Gastroesophageal sphincter (tissue), 3 donors: ENCODE measurements around the gene ZNF214.

ENCODE experiments used
- POLR2A ChIP-seq, 2 donors: fragments of 450-650 bp; IDR thresholded peaks; one replicate each; pipeline ENCODE4 v1.6.1; 2017; ENCODE audit warnings: antibody characterized with exemption in 2 of 2, mild to moderate bottlenecking in 2 of 2, moderate library complexity in 1 of 2
- TF ChIP-seq, protein P1 (sequence below), 4 experiments: fragments of 200-600 bp in 2 of 4; fragments of 450-650 bp in 2 of 4; sonication (generic) in 1 of 4; IDR thresholded peaks; one replicate each; pipeline ENCODE4 v1.5.1; 2017 to 2019; ENCODE audit warnings: antibody characterized with exemption in 4 of 4, mild to moderate bottlenecking in 2 of 4, moderate library complexity in 2 of 4

DNA sequence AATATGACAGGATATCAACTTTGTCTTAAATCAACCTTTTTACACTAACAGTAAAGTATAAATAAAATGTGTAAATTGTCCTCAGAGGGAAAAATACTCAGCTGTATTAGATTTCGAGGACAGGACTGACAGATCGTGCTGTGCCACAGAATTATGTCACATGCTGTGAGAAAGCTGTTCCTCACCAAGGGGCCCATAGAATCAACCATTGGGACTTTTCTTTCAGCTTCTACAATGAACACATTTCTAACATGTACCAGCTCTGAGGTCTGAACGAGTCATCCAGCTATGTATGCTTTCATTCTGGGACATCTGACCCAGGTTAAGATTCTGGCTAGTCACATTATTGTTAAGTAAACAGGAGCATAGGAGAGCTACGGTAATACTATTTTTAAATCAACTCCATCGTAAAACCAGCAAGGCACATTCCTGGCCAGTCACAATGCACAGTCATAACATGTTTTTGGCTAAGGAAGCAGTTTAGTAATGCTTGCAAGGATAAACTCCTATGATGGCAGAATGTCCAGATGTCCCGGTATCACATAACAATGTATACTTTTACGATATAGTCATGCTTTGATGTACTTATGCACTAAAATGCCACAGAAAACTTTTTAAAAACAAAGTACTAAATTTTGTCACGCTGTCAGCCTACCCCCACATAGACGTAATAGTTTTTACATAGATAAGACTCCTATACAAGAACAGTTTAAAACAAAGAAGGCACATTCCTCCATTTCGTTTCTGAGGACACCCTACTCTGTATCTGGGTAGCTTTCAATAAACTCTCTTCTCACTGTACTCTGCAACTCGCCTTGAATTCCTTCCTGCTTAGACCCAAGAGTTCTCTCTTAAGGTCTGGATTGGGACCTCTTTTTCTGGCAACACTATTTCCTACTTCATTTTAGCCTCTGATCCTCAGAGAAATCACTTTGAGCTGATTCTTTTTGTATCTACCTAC is 27.4 kb downstream of the ZNF214 start:
- TF ChIP-seq, protein P1, sequence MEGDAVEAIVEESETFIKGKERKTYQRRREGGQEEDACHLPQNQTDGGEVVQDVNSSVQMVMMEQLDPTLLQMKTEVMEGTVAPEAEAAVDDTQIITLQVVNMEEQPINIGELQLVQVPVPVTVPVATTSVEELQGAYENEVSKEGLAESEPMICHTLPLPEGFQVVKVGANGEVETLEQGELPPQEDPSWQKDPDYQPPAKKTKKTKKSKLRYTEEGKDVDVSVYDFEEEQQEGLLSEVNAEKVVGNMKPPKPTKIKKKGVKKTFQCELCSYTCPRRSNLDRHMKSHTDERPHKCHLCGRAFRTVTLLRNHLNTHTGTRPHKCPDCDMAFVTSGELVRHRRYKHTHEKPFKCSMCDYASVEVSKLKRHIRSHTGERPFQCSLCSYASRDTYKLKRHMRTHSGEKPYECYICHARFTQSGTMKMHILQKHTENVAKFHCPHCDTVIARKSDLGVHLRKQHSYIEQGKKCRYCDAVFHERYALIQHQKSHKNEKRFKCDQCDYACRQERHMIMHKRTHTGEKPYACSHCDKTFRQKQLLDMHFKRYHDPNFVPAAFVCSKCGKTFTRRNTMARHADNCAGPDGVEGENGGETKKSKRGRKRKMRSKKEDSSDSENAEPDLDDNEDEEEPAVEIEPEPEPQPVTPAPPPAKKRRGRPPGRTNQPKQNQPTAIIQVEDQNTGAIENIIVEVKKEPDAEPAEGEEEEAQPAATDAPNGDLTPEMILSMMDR (IDR thresholded peaks at IDR 0.05) = no peak
- TF ChIP-seq POLR2A (IDR thresholded peaks at IDR 0.05) = no peak
